NCI-H2081 (cell line): ENCODE results near the gene METTL24.

Experiments used
- DNase-seq, 2 experiments: peaks; one replicate each; lab custom pipeline; 2025; lab: John Stamatoyannopoulos, UW

METTL24 gene

DNA sequence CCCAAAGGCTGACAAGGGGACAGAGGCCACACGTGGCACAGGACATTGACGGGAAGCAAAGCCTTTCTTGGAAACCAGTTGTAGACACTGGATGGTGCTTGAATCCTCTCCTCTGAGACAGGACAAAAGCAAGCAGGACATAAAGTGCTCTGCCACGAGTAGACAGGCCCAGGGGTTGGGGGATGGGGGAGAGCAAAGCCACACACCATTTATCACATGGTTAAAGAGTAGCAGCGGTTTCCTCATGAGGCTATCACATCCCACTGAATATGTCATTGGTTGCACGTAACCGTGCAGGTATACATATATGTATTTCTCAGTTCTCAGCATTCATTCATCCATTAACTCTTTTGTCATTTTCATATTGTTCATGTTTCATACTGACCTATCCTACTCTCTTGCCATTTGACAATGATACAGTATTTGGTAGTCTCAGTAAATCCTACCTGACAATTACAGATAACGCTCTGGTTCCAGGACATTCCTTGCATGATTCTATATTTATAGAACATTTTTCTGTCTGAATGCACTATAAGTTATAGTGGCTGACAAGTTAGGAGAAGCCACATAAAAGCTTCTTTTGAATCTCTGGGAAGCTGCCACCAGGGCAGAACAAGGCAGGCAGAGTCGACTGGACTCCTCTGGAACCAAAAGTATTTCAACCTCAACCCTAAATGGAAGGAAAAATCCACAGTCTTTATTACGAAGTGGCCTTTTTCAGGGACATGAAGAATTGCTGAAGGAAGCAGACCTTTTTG, 23.5 kb downstream of the METTL24 start:
- DNase-seq: no peak

DNA sequence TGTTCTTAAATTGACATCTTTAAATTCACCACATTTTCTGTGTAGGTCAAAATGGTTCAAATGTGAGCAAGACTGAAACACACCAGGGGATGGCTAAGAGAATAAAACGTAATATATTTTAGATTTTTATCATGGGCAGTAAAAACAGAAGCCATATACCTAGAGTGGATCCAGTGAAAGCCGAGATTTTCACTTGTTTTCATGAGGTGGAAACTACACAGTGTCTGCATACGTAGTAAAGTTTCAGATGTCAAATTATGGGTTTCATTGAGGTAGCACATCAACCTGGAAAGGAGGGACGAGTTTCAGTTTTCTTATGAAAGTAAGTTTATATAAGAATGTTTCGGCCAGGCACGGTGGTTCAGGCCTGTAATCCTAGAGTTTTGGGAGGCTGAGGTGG, 25.9 kb downstream of the METTL24 start:
- DNase-seq: no peak

DNA sequence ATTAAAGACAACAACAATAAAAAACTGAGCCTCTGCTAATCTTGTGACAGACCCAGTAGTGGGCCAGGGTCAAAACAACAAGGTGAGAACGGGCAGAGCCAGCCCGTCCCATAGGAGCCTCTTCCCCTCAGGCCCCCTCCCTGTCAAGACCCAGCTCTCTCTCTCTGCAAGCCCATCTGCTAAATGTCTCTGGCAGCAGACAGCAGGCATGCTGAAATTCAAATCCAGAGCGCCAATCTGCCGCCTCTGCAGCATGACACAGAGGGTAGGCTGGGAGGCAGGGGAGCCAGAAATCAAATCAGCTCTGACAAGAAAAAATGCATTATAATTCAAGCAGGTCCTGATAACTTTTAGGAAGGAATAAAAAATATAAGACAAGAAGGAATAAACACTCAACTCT, 26.3 kb downstream of the METTL24 start:
- DNase-seq: no peak

DNA sequence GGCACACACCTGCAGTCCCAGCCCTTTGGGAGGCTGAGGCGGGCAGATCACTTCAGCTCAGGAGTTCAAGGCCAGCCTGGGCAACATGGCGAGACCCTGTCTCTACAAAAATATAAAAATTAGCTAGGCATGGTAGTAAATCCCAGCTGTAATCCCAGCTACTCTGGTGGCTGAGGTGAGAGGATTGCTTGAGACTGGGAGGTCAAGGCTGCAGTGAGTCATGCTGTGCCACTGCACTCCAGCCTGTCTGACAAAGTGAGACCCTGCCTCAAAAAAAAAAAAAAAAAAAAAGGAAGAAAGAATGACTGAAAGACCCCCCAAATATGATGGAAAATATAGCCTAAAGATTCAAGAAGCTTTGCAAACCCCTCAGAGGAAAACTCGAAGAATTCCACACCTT, 26.8 kb downstream of the METTL24 start:
- no peak for DNase-seq

- no peak for DNase-seq
Measured at GRCh38 chr6:110329714-110330436, 28.3 kb downstream of the METTL24 start.

- no peak for DNase-seq
Measured at GRCh38 chr6:110329348-110329713, 28.8 kb downstream of the METTL24 start.

DNA sequence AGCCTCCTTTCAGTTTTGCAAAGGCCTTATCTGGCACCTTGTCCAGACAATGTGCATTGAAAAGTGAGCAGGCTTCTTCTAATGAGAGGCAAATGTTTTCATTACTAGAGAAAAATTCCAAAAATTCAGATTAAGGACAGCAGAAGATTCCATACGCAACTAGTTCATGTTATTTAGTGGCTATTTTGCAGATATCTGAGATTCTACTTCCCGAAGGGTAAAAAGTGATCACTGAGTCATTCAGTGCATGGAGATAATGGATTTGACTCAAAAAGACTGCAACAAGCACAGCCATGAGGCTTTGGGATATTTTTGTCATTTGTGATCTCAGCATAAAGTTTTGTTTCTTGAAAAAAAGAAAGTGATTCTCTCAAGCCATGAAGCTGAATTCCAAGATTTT, 29.9 kb downstream of the METTL24 start:
- DNase-seq: no peak

GRCh38 chr6:110327391-110327790, 30.8 kb downstream of the METTL24 start:
- DNase-seq: no peak

DNA sequence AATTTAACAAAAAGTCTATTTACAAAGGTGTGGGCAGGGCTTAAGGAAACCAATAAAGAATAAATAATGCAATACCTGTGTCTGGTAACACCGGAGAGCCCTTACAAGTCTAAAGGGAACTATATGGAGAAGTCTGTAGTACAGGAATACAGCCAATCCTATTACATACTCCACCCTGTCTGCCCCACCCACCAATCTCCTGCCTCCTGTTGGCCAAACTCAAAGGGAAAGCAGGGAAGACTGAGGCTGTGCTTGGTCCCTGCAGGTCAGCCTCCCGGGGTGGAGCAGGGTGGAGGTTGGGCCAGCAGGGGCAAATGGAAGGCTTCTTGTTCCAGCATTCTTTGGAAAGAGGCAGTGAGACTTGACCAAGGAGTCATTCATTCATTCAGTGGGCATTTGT, 31.5 kb downstream of the METTL24 start:
- no peak for DNase-seq

- no peak for DNase-seq
Measured at GRCh38 chr6:110326057-110326456, 32.1 kb downstream of the METTL24 start.

GRCh38 chr6:110325197-110325596, 33.0 kb downstream of the METTL24 start:
- DNase-seq: peak; percentile 28 to 82

GRCh38 chr6:110324548-110324947, 33.6 kb downstream of the METTL24 start:
- DNase-seq: no peak

DNA sequence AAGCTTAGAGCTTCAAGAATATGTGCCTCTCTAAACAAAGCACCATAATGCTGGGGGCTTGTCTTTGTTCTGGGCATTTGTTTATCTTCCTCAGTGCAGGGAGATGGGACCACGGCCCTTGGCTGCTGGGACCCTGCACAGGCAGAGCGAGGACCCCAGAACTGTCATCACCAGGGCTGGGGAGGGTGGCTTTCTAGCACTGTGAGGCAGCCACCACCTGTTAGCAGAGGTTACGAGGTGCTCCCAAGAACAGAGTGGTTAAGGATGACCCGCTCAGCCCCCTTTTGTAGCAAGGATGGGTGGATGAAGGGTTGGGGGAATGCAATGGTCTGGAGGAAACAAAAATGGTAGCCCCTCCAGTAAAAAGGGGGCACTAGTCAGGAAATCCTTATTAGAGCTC, 34.9 kb downstream of the METTL24 start:
- DNase-seq: no peak

GRCh38 chr6:110322874-110323242, 35.3 kb downstream of the METTL24 start:
- DNase-seq: no peak

- no peak for DNase-seq
Measured at GRCh38 chr6:110322151-110322873, 35.8 kb downstream of the METTL24 start.

GRCh38 chr6:110320307-110320706, 37.8 kb downstream of the METTL24 start:
- no peak for DNase-seq

DNA sequence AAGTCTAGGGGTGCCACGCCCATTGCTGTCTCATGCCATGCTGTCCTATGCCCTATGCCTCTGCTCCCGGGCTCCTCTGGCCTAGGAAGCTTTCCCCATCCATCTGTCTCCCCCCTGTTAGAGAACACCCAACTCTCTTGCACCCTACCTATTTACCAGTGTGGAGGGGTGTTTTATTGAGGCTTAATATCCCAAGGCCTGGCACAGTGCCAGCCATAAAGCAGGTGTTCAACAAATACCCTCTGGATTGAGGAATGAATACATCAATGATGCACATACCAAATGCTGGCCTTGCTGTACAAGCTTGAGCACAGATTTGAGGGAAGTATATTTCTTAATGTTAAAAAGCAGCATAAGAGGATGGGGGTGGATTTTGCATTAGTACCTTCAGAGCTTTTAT, 38.3 kb downstream of the METTL24 start:
- no peak for DNase-seq

DNA sequence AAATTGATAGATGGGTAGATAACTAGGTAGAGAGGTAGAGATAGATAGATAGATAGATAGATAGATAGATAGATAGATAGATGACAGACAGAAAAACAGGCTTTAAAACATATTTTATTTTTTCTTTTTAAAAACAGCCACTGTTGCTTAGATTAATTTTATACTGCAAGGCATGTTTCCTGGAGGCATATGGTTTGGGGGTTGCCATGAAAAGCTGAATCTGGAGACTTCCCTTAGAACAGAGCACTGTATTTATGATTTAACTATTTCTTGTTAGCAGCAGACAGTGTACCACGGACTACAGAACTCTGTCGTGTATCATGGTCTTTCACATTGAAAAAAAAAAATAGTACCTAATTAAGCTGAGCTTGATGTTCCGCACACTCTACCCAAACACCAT, 38.8 kb downstream of the METTL24 start:
- DNase-seq: no peak

DNA sequence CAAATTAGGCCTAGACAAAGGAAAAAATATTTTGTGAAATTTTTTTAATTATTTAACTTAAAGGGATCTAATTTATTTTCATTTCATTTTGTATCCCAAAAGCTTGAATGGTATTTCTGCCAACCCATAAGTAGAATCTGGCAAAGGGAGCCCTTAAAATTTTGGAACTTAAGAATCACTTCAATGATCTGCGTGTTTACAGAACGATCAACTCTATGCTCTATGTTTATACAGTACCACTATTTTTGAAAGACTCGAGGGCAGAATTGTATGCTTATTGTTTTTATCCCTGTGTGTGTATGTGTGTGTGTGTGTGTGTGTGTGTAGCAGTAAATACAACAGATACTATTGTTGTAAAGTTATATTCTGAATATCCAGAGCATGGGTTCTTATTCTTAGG, 39.2 kb downstream of the METTL24 start:
- DNase-seq: no peak

DNA sequence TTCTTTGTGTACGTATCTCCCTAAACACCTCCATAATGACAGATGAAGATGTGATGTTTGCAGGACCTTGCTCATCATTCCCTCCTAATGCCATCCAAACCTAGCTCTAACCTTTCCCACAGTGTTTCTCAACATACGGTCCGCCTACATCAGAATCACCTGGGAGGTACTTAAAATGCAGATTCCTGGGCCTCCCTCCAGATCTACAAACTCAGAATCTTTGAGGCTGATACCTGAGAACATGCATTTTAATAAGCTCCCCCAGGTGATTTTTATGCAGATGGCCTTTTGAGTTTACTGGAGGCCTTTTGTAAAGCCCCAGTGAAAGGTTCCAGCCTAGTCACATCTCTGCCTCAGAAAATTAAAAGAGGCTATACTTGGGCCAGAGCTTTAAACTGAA, 40.5 kb downstream of the METTL24 start:
- DNase-seq: no peak

GRCh38 chr6:110317189-110317588, 41.0 kb downstream of the METTL24 start:
- no peak for DNase-seq

DNA sequence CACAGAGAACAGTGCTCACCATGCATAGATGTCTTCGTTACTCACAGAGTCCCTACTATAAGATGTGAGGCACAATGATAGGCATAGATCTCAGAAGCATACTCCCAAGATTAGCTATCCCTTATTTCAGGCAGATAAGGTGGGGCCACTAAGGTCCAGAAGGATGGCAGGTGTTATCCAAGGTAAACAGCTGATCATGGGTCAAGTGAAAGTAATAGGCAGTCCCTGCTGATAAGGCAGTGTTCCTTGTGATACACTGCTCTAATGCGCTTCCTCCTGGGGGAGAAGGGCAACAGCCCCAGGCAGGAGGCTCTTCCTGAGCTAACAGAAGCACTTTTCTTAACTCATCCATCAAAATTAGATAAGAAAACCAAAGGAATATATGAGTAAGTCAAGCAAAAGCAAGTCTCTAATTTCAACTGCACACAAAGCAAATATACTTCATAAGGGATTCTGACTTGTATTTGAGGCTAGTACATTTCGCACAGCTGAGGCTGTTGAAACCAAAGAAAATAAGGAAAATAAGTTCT, 42.2 kb downstream of the METTL24 start:
- no peak for DNase-seq
